Transverse colon (tissue), 4 donors: Measurements from ENCODE around the gene FAN1. TPM values are rescaled to one million over a fixed set of nuclear protein-coding genes. Genes with fewer than 3 reads are reported as not detected.

Experiments
- DNase-seq: peaks from one replicate; pipeline ENCODE4 v3.0.0-alpha.2; 2019
- H3K27ac ChIP-seq, 4 donors: fragments of 200-600 bp; sonication (generic); 2 replicates each; pipeline ENCODE4 v1.5.1; 2016 to 2018; ENCODE audit warnings: inconsistent platforms in 4 of 4
- H3K27me3 ChIP-seq: fragments of 200-600 bp; sonication (generic); 2 replicates; pipeline ENCODE4 v1.5.1; 2017; ENCODE audit warnings: inconsistent platforms
- H3K36me3 ChIP-seq, 4 donors: fragments of 200-600 bp; sonication (generic); 2 replicates each; pipeline ENCODE4 v1.5.1; 2017 to 2019; ENCODE audit warnings: inconsistent platforms in 4 of 4
- H3K4me1 ChIP-seq, 4 donors: fragments of 200-600 bp; sonication (generic); 2 replicates each; pipeline ENCODE4 v1.5.1; 2017 to 2020; ENCODE audit warnings: inconsistent platforms in 4 of 4
- H3K4me3 ChIP-seq, 4 donors: fragments of 200-600 bp; sonication (generic); 1 replicate in 1 of 4; 2 replicates in 3 of 4; pipeline versions ENCODE4 v1.5.1 to v1.6.1; 2017 to 2019; ENCODE audit warnings: inconsistent platforms in 4 of 4
- H3K9me3 ChIP-seq, 2 donors: fragments of 200-600 bp; sonication (generic); 2 replicates each; pipeline ENCODE4 v1.5.1; 2017 to 2019; ENCODE audit warnings: inconsistent platforms in 2 of 2
- CTCF ChIP-seq, 5 experiments: fragments of 200-600 bp in 3 of 5; fragments of 450-650 bp in 2 of 5; sonication (generic) in 3 of 5; IDR thresholded peaks; 1 replicate in 2 of 5; 2 replicates in 3 of 5; pipeline ENCODE4 v1.5.1; 2016 to 2017; ENCODE audit warnings: antibody characterized with exemption in 5 of 5, inconsistent platforms in 3 of 5, mild to moderate bottlenecking in 2 of 5, moderate library complexity in 1 of 5
- EP300 ChIP-seq: sonication (generic); formaldehyde crosslinking; IDR thresholded peaks from one replicate; pipeline ENCODE4 v1.6.1; 2017; ENCODE audit warnings: antibody characterized with exemption, low read depth
- POLR2A ChIP-seq: fragments of 450-650 bp; IDR thresholded peaks from one replicate; pipeline ENCODE4 v1.6.1; 2016; ENCODE audit warnings: antibody characterized with exemption, mild to moderate bottlenecking, moderate library complexity
- POLR2AphosphoS5 ChIP-seq, 3 donors: sonication (generic); formaldehyde crosslinking; IDR thresholded peaks; one replicate each; pipeline ENCODE4 v1.6.1; 2016; ENCODE audit warnings: antibody characterized with exemption in 3 of 3
- WGBS, 2 donors: methylation state at CpG; one replicate each; pipeline ENCODE4 v1.1.5; 2018; ENCODE audit warnings: low coverage in 1 of 2; 5-methylcytosine and 5-hydroxymethylcytosine counted together
- in situ Hi-C, 4 donors: fragments of 200-750 bp; cut with MboI; loops; one replicate each; pipeline versions ENCODE4 v1.15.0 to v1.15.1; 2017; ENCODE audit warnings: low sequenced_read_pairs in 3 of 4, low pct_ligation_motif_present in 1 of 4, low pct_unique_long_range_greater_than_20kb in 1 of 4
- intact Hi-C: fragments of 100-400 bp; cut with DNase I; formaldehyde crosslinking; loops from one replicate; pipeline ENCODE4 v1.15.1; 2023; ENCODE audit warnings: low total_unique reads
- total RNA-seq, 4 donors: library from RNA; depleted of rRNA; stranded (reverse); fragments of >200 nt; gene quantifications; one replicate each; pipeline ENCODE4 v1.1.0, GENCODE V29; 2016

Gene FAN1
- total RNA-seq, 4 donors from 2014 or later = 8.6 to 34.8 (median 16.9) TPM

- no peak for DNase-seq
- Histone ChIP-seq H3K4me1 (no peaks in the 10 kb centered on the region), H3K9me3 (no peaks in the 10 kb centered on the region), H3K36me3 (peaks cover 0 to 38% (median 12%) of the 10 kb centered on the region in 4 donors), H3K27me3 (no peaks in the 10 kb centered on the region), H3K4me3 (no peak overlapping the region), H3K27ac (no peak overlapping the region)
- intact Hi-C loops = no loop called here
- WGBS, 2 donors = 74 to 89% methylated on average over 3 of the region's 3 CpGs
- no peak for TF ChIP-seq EP300
- in situ Hi-C loops = no loop called here
Measured at GRCh38 chr15:30963681-30964080, 60.0 kb downstream of the FAN1 start.

- intact Hi-C loops = loop anchor here (1.0 kb wide), 1 partner anchor 45 kb away; no protein-coding TSS in a partner anchor
- peaks cover 0 to 47% (median 8%) of the 10 kb centered on the region in 4 donors for H3K36me3 ChIP-seq
- WGBS, 2 donors = 94 to 95% methylated on average over 2 of the region's 2 CpGs
Measured at GRCh38 chr15:30969724-30970123, 66.0 kb downstream of the FAN1 start.

GRCh38 chr15:30973379-30973778 lies 69.7 kb downstream of the FAN1 start:
- in situ Hi-C loops = no loop called here
- Histone ChIP-seq H3K27ac (no peak overlapping the region), H3K4me3 (no peak overlapping the region), H3K36me3 (peaks cover 0 to 43% (median 6%) of the 10 kb centered on the region in 4 donors), H3K9me3 (no peaks in the 10 kb centered on the region), H3K27me3 (no peaks in the 10 kb centered on the region), H3K4me1 (peaks cover 0 to 3% (median 0%) of the 10 kb centered on the region in 4 donors)
- no peak for TF ChIP-seq EP300
- intact Hi-C loops = no loop called here
- 94% methylated on average over 3 to 4 of the region's 4 CpGs for WGBS, 2 donors
- DNase-seq = no peak

More at GRCh38 chr15:30969724-30970123, 66.0 kb downstream of the FAN1 start:
- DNase-seq = no peak
- no peaks in the 10 kb centered on the region for H3K4me1 ChIP-seq
- TF ChIP-seq CTCF (IDR thresholded peaks at IDR 0.05) (no peak), POLR2A (no peak), POLR2AphosphoS5 (IDR thresholded peaks at IDR 0.05) (no peak), EP300 (no peak)
- H3K9me3 ChIP-seq = no peaks in the 10 kb centered on the region
- no peak overlapping the region for H3K4me3 ChIP-seq
- in situ Hi-C loops = no loop called here
- H3K27ac ChIP-seq = no peak overlapping the region
- H3K27me3 ChIP-seq = no peaks in the 10 kb centered on the region

- no peak for DNase-seq
- Histone ChIP-seq H3K4me3 (no peak overlapping the region), H3K27ac (no peak overlapping the region), H3K9me3 (no peaks in the 10 kb centered on the region), H3K4me1 (peaks cover 0 to 10% (median 2%) of the 10 kb centered on the region in 4 donors), H3K27me3 (no peaks in the 10 kb centered on the region), H3K36me3 (peaks cover 0 to 43% (median 6%) of the 10 kb centered on the region in 4 donors)
- intact Hi-C loops (no loop called here), in situ Hi-C loops (no loop called here)
- 86 to 87% methylated on average over 5 of the region's 5 CpGs for WGBS, 2 donors
- TF ChIP-seq POLR2A = no peak
- TF ChIP-seq CTCF (IDR thresholded peaks at IDR 0.05) = no peak
- TF ChIP-seq EP300 = no peak
- TF ChIP-seq POLR2AphosphoS5 (IDR thresholded peaks at IDR 0.05) = no peak
Measured at GRCh38 chr15:30974112-30974511, 70.4 kb downstream of the FAN1 start.

GRCh38 chr15:30978328-30978727 lies 74.6 kb downstream of the FAN1 start:
- no peak for TF ChIP-seq CTCF (IDR thresholded peaks at IDR 0.05)
- TF ChIP-seq EP300 = no peak
- no peak for TF ChIP-seq POLR2AphosphoS5 (IDR thresholded peaks at IDR 0.05)
- TF ChIP-seq POLR2A = no peak
- Histone ChIP-seq H3K27me3 (no peaks in the 10 kb centered on the region), H3K36me3 (peaks cover 0 to 27% (median 4%) of the 10 kb centered on the region in 4 donors), H3K9me3 (no peaks in the 10 kb centered on the region), H3K4me3 (no peak overlapping the region), H3K27ac (no peak overlapping the region), H3K4me1 (peaks cover 0 to 25% (median 4%) of the 10 kb centered on the region in 4 donors)
- DNase-seq = no peak
- in situ Hi-C loops (loop anchor here in 1 of 4 donors (5.0 kb wide), 1 partner anchor 49 kb away; no protein-coding TSS in a partner anchor), intact Hi-C loops (no loop called here)
